OCI-LY1 (cell line): ENCODE results near the gene TRIM68.

Source experiments
- EZH2 ChIP-seq: fragments of 200-600 bp; sonication (generic), shearing (Covaris generic); IDR thresholded peaks from 2 replicates; pipeline ENCODE4 v1.8.0; 2017; ENCODE audit warnings: borderline replicate concordance, mixed run types, mild to moderate bottlenecking, antibody characterized with exemption, low read length, moderate library complexity, mixed read lengths
- TF ChIP-seq, protein P1 (sequence below): fragments of 200-600 bp; sonication (generic), shearing (Covaris generic); IDR thresholded peaks from 2 replicates; pipeline ENCODE4 v1.5.1; 2017; ENCODE audit warnings: mild to moderate bottlenecking, antibody characterized with exemption, low read length, moderate library complexity, mixed read lengths

DNA sequence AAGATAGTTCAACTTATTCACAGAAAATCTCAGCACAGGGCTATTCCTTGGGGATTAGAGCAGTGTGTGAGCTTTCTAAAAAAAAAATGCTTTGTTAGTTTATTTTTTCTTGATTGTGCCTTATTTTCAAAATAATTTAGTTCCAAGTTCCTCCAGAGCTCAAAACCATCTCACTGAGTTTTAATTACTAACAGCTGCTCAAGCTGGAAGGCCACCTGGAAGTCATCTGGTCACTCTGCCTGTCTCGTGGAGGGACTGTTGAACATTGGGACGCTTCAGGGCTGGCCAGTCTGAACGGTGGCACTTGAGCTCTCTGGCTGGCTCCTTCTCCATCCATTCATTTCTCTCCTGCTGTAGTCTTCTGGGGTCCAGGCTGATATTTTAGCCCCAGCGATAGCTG, 39.7 kb upstream of the TRIM68 start:
- TF ChIP-seq, protein P1, sequence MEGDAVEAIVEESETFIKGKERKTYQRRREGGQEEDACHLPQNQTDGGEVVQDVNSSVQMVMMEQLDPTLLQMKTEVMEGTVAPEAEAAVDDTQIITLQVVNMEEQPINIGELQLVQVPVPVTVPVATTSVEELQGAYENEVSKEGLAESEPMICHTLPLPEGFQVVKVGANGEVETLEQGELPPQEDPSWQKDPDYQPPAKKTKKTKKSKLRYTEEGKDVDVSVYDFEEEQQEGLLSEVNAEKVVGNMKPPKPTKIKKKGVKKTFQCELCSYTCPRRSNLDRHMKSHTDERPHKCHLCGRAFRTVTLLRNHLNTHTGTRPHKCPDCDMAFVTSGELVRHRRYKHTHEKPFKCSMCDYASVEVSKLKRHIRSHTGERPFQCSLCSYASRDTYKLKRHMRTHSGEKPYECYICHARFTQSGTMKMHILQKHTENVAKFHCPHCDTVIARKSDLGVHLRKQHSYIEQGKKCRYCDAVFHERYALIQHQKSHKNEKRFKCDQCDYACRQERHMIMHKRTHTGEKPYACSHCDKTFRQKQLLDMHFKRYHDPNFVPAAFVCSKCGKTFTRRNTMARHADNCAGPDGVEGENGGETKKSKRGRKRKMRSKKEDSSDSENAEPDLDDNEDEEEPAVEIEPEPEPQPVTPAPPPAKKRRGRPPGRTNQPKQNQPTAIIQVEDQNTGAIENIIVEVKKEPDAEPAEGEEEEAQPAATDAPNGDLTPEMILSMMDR, result no peak
- no peak for TF ChIP-seq EZH2
